IMR-90 (cell line): Measurements from ENCODE around the gene SMIM9. TPM values are rescaled to one million over a fixed set of nuclear protein-coding genes. Genes with fewer than 3 reads are reported as not detected.
A peak's percentile ranks its signal among the peaks of the same experiment; 100 is the strongest.

Source experiments
- ATAC-seq: fragments of 200-7000 bp; cut with Tn5 transposase; 2 replicates; pipeline ENCODE4 v1.9.1; 2020; ENCODE audit warnings: low read depth, mild to moderate bottlenecking, moderate library complexity
- BruUV-seq: library from RNA; stranded (reverse); fragments of 400-500 nt; replicated peaks from 2 replicates; lab custom pipeline; 2021; lab: Mats Ljungman, UMichigan
- CTCF ChIA-PET: fragments of 300-600 bp; formaldehyde crosslinking; extraction: SDS; loops from one replicate; lab custom pipeline; 2021; ENCODE audit warnings: antibody characterized with exemption; lab: Yijun Ruan, JAX
- POLR2A ChIA-PET: fragments of 300-600 bp; sonication (Branson Sonifier 250); formaldehyde crosslinking; loops from one replicate; lab custom pipeline; 2022; ENCODE audit warnings: antibody characterized with exemption; ENCODE audit not compliant: unreplicated experiment; lab: Charles Lee
- DNase-seq: peaks from one replicate; pipeline ENCODE4 v3.0.0; 2013
- H2AFZ ChIP-seq: replicated peaks from 2 replicates; pipeline ENCODE3; 2013; ENCODE audit warnings: low read length, mild to moderate bottlenecking; ENCODE audit not compliant: poor library complexity
- H2AK5ac ChIP-seq: 2 replicates; pipeline ENCODE4 v1.6.1; 2013; ENCODE audit warnings: low read depth, low read length, inconsistent platforms
- H2AK9ac ChIP-seq: replicated peaks from 2 replicates; pipeline ENCODE3; 2013; ENCODE audit warnings: mild to moderate bottlenecking, low read depth, low read length, moderate library complexity; ENCODE audit not compliant: poor library complexity
- H2BK120ac ChIP-seq: 2 replicates; pipeline ENCODE4 v1.6.1; 2013; ENCODE audit warnings: low read depth, low read length, inconsistent platforms
- H2BK15ac ChIP-seq: 3 replicates; pipeline ENCODE4 v1.6.1; 2013; ENCODE audit warnings: low read depth, low read length, inconsistent platforms
- H2BK20ac ChIP-seq: 2 replicates; pipeline ENCODE4 v1.6.1; 2013; ENCODE audit warnings: low read depth, mild to moderate bottlenecking, inconsistent platforms, low read length, moderate library complexity
- H2BK5ac ChIP-seq: 2 replicates; pipeline ENCODE4 v1.6.1; 2013; ENCODE audit warnings: mild to moderate bottlenecking, low read depth, low read length, inconsistent platforms; ENCODE audit not compliant: poor library complexity, severe bottlenecking
- H3K14ac ChIP-seq: replicated peaks from 2 replicates; pipeline ENCODE4 v1.6.1; 2013; ENCODE audit warnings: low read depth, low read length, inconsistent platforms
- H3K18ac ChIP-seq: 2 replicates; pipeline ENCODE4 v1.6.1; 2013; ENCODE audit warnings: low read depth, low read length, control low read depth
- H3K23ac ChIP-seq: 2 replicates; pipeline ENCODE4 v1.6.1; 2013; ENCODE audit warnings: low read depth, low read length, inconsistent platforms
- H3K27ac ChIP-seq: 2 replicates; pipeline ENCODE4 v1.5.1; 2013; ENCODE audit warnings: mild to moderate bottlenecking, control low read depth, low read length; ENCODE audit not compliant: insufficient read depth
- H3K27me3 ChIP-seq: 2 replicates; pipeline ENCODE4 v1.6.1; 2013; ENCODE audit warnings: low read length; ENCODE audit not compliant: control insufficient read depth, insufficient read depth
- H3K36me3 ChIP-seq: 2 replicates; pipeline ENCODE4 v1.6.1; 2013; ENCODE audit warnings: low read length, mixed read lengths; ENCODE audit not compliant: control insufficient read depth, insufficient read depth
- H3K4ac ChIP-seq: 2 replicates; pipeline ENCODE4 v1.6.1; 2013; ENCODE audit warnings: low read depth, low read length, inconsistent platforms
- H3K4me1 ChIP-seq: 2 replicates; pipeline ENCODE4 v1.6.1; 2013; ENCODE audit warnings: low read length, mixed read lengths; ENCODE audit not compliant: control insufficient read depth, insufficient read depth
- H3K4me2 ChIP-seq: 2 replicates; pipeline ENCODE4 v1.6.1; 2013; ENCODE audit warnings: low read depth, mild to moderate bottlenecking, control low read depth, low read length, moderate library complexity
- H3K4me3 ChIP-seq: 2 replicates; pipeline ENCODE4 v1.5.1; 2013; ENCODE audit warnings: low read depth, mild to moderate bottlenecking, control low read depth, low read length, moderate library complexity; ENCODE audit not compliant: insufficient read depth
- H3K56ac ChIP-seq: 2 replicates; pipeline ENCODE4 v1.6.1; 2013; ENCODE audit warnings: low read length, inconsistent platforms; ENCODE audit not compliant: insufficient read depth; ENCODE audit errors: extremely low read depth
- H3K79me1 ChIP-seq, 2 experiments: 2 replicates each; pipeline ENCODE4 v1.6.1; 2013; ENCODE audit warnings: low read length in 2 of 2, inconsistent platforms in 1 of 2, low read depth in 1 of 2
- H3K9ac ChIP-seq: 2 replicates; pipeline ENCODE4 v1.6.1; 2013; ENCODE audit warnings: low read depth, low read length, control low read depth
- H3K9me1 ChIP-seq: 2 replicates; pipeline ENCODE4 v1.6.1; 2013; ENCODE audit warnings: low read length, inconsistent platforms; ENCODE audit not compliant: insufficient read depth
- H3K9me3 ChIP-seq: 2 replicates; pipeline ENCODE4 v1.6.1; 2013; ENCODE audit warnings: low read length; ENCODE audit not compliant: control insufficient read depth, insufficient read depth
- H4K20me1 ChIP-seq: 2 replicates; pipeline ENCODE4 v1.6.1; 2013; ENCODE audit warnings: low read length, inconsistent platforms; ENCODE audit not compliant: insufficient read depth
- H4K5ac ChIP-seq: 2 replicates; pipeline ENCODE4 v1.6.1; 2013; ENCODE audit warnings: mild to moderate bottlenecking, low read depth, low read length, control low read depth
- H4K8ac ChIP-seq, 2 experiments: 2 replicates each; pipeline ENCODE4 v1.6.1; 2013; ENCODE audit warnings: low read depth in 2 of 2, low read length in 2 of 2, control low read depth in 1 of 2, inconsistent platforms in 1 of 2
- H4K91ac ChIP-seq: 2 replicates; pipeline ENCODE4 v1.6.1; 2013; ENCODE audit warnings: low read depth, low read length, inconsistent platforms; ENCODE audit not compliant: insufficient read depth
- BHLHE40 ChIP-seq: fragments of 150-350 bp; IDR thresholded peaks from 2 replicates; pipeline ENCODE4 v1.6.1; 2016; ENCODE audit warnings: mild to moderate bottlenecking, low read depth, low read length
- CEBPB ChIP-seq: IDR thresholded peaks from 2 replicates; pipeline ENCODE4 v1.6.1; 2012; ENCODE audit warnings: low read depth, low read length, improper control_type of control experiment
- CHD1 ChIP-seq: IDR thresholded peaks from 2 replicates; pipeline ENCODE4 v1.6.1; 2012; ENCODE audit warnings: low read depth, low read length, improper control_type of control experiment
- FOS ChIP-seq: fragments of 150-350 bp; IDR thresholded peaks from 2 replicates; pipeline ENCODE4 v1.6.1; 2016; ENCODE audit warnings: low read depth, low read length
- MAFK ChIP-seq: IDR thresholded peaks from 2 replicates; pipeline ENCODE4 v1.6.1; 2012; ENCODE audit warnings: low read depth, low read length, improper control_type of control experiment
- MAZ ChIP-seq: IDR thresholded peaks from 2 replicates; pipeline ENCODE4 v1.6.1; 2012; ENCODE audit warnings: low read depth, mild to moderate bottlenecking, low read length, improper control_type of control experiment, moderate library complexity, borderline replicate concordance
- MXI1 ChIP-seq: IDR thresholded peaks from 2 replicates; pipeline ENCODE4 v1.6.1; 2012; ENCODE audit warnings: low read depth, mild to moderate bottlenecking, low read length, moderate library complexity, borderline replicate concordance
- NFE2L2 ChIP-seq: fragments of 150-350 bp; IDR thresholded peaks from 2 replicates; pipeline ENCODE4 v1.6.1; 2016; ENCODE audit warnings: low read depth, mild to moderate bottlenecking, low read length
- POLR2A ChIP-seq: IDR thresholded peaks from 2 replicates; pipeline ENCODE4 v1.6.1; 2012; ENCODE audit warnings: mild to moderate bottlenecking, low read depth, low read length
- RAD21 ChIP-seq: IDR thresholded peaks from 2 replicates; pipeline ENCODE4 v1.6.1; 2012; ENCODE audit warnings: low read length, improper control_type of control experiment
- RCOR1 ChIP-seq: IDR thresholded peaks from 2 replicates; pipeline ENCODE4 v1.6.1; 2012; ENCODE audit warnings: mild to moderate bottlenecking, low read length, improper control_type of control experiment; ENCODE audit not compliant: insufficient replicate concordance
- WGBS, 2 experiments: methylation state at CpG; one replicate each; pipeline versions ENCODE4 v1.1.5 to v1.1.7; 2013; ENCODE audit warnings: missing lambda C conversion rate in 2 of 2; ENCODE audit not compliant: insufficient read length in 1 of 2; ENCODE audit errors: extremely low coverage in 2 of 2; 5-methylcytosine and 5-hydroxymethylcytosine counted together
- dilution Hi-C: fragments of 300-500 bp; cut with HindIII; formaldehyde crosslinking; loops from one replicate; pipeline ENCODE4 v1.14.3; 2018; ENCODE audit warnings: low sequenced_read_pairs; ENCODE audit not compliant: unreplicated experiment
- in situ Hi-C: fragments of 300-500 bp; cut with MboI; formaldehyde crosslinking; loops from 3 replicates; pipeline ENCODE4 v1.14.3; 2019; ENCODE audit warnings: low sequenced_read_pairs, inconsistent platforms, mixed read lengths
- intact Hi-C: fragments of 100-400 bp; cut with micrococcal nuclease; formaldehyde crosslinking; loops from 2 replicates; pipeline ENCODE4 v1.10.0; 2022
- polyA plus RNA-seq, 3 experiments: library from polyadenylated mRNA; depleted of rRNA; stranded (reverse); fragments of >200 nt; gene quantifications; 2 replicates each; pipeline ENCODE4 v1.2.3, GENCODE V29; 2012; ENCODE audit warnings: low replicate concordance in 1 of 3
- total RNA-seq: library from RNA; depleted of rRNA; stranded (reverse); fragments of >200 nt; gene quantifications from 2 replicates; pipeline ENCODE4 v1.2.3, GENCODE V29; 2012
- TF ChIP-seq, protein P1 (sequence below): fragments of 150-350 bp; IDR thresholded peaks from 2 replicates; pipeline ENCODE4 v1.6.1; 2017; ENCODE audit warnings: mild to moderate bottlenecking, antibody characterized with exemption, low read length, low read depth
- TF ChIP-seq, protein P2 (sequence below): fragments of 150-350 bp; IDR thresholded peaks from 2 replicates; pipeline ENCODE4 v1.6.1; 2016; ENCODE audit warnings: low read depth, mild to moderate bottlenecking, low read length, moderate library complexity, borderline replicate concordance

The SMIM9 gene
- total and polyA plus RNA-seq, 2 of the 4 experiments (the other 2 are of a cell fraction): not detected

DNA sequence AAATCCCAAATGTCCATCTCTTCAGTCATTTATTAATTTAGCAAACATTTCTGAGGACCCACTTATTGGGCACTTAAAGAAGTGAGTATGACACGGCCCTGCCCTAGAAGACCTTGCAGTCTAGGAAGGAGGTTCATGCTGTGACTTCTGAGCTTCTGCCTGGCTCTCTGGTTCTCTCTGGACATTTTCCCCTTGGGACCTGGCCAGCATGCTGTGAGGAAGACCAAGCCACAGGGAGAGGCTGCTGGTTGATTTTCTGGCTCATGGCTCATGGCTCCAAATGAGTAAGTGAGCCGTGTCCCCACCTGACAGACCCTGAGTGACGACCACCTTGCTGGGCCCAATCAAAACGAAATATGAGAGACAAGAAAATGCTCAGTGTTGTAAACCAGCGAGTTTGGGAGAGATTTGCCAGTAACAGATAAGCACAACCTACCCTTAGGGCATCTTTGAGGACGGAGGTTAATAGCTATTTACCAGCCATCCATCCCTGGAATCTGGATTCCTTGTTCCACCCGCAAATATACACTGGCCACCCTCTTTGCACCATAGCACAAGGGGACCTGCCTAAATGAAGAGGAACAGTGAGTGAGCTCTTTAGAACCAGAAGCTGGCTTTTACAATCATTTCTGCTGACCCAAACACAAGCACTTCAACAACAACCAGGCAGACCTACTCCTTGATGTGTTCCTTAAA is 30.1 kb downstream of the SMIM9 start:
- H2AFZ ChIP-seq: peak overlapping the region; percentile 84
- H2AK5ac ChIP-seq: no peak overlapping the region
- no peak overlapping the region for H2BK15ac ChIP-seq
- 20% methylated on average over 2 of the region's 7 CpGs; no CpG with 5 or more reads in 1 of the 2 experiments for WGBS, 2 experiments
- H3K27me3 ChIP-seq: no peaks in the 10 kb centered on the region
- intact Hi-C loops (no loop called here), in situ Hi-C loops (no loop called here), dilution Hi-C loops (no loop called here)
- H4K8ac ChIP-seq: no peak overlapping the region; a peak in 1 of 4 replicates
- no peak overlapping the region for H2AK9ac ChIP-seq
- peaks cover 16% of the 10 kb centered on the region for H3K4me1 ChIP-seq
- peak overlapping the region; percentile 17 for H2BK5ac ChIP-seq
- peak overlapping the region; percentile 91 for H3K4me2 ChIP-seq
- H3K56ac ChIP-seq: no peak overlapping the region
- peak overlapping the region; percentile 56; the same call in 1 of the 2 replicates for H3K23ac ChIP-seq
- H4K20me1 ChIP-seq: no peaks in the 10 kb centered on the region
- H2BK20ac ChIP-seq: no peak overlapping the region
- no peak overlapping the region for H3K14ac ChIP-seq
- H3K9me1 ChIP-seq: peaks cover 6% of the 10 kb centered on the region
- no peak for ATAC-seq
- H3K9ac ChIP-seq: peak overlapping the region; percentile 49
- no peak overlapping the region for H3K27ac ChIP-seq
- H3K9me3 ChIP-seq: no peaks in the 10 kb centered on the region
- peak overlapping the region; percentile 89 for H3K4me3 ChIP-seq
- H3K4ac ChIP-seq: peak overlapping the region; percentile 25; the same call in 1 of the 2 replicates
- no TSS peak for BruUV-seq
- H2BK120ac ChIP-seq: no peak overlapping the region
- no peak overlapping the region for H4K91ac ChIP-seq
- peak overlapping the region; percentile 50; the same call in 1 of the 2 replicates for H3K18ac ChIP-seq
- no peak for TF ChIP-seq MXI1
- TF ChIP-seq, protein P1, sequence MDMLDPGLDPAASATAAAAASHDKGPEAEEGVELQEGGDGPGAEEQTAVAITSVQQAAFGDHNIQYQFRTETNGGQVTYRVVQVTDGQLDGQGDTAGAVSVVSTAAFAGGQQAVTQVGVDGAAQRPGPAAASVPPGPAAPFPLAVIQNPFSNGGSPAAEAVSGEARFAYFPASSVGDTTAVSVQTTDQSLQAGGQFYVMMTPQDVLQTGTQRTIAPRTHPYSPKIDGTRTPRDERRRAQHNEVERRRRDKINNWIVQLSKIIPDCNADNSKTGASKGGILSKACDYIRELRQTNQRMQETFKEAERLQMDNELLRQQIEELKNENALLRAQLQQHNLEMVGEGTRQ: no peak
- no peak for TF ChIP-seq CEBPB
- no peak for TF ChIP-seq FOS
- TF ChIP-seq CHD1: no peak
- TF ChIP-seq POLR2A: no peak
- TF ChIP-seq RAD21: no peak
- TF ChIP-seq MAFK: no peak
- TF ChIP-seq, protein P2, sequence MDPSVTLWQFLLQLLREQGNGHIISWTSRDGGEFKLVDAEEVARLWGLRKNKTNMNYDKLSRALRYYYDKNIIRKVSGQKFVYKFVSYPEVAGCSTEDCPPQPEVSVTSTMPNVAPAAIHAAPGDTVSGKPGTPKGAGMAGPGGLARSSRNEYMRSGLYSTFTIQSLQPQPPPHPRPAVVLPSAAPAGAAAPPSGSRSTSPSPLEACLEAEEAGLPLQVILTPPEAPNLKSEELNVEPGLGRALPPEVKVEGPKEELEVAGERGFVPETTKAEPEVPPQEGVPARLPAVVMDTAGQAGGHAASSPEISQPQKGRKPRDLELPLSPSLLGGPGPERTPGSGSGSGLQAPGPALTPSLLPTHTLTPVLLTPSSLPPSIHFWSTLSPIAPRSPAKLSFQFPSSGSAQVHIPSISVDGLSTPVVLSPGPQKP: no peak
- no peak for TF ChIP-seq RCOR1
- TF ChIP-seq MAZ: no peak
- TF ChIP-seq NFE2L2: no peak
- TF ChIP-seq BHLHE40: no peak
- H4K5ac ChIP-seq: peak overlapping the region; percentile 23; the same call in 1 of the 2 replicates
- POLR2A ChIA-PET: interaction anchor here (0.6 kb wide), 1 partner anchor 41 kb away, joined by 6 read pairs; no protein-coding TSS in a partner anchor
- no peaks in the 10 kb centered on the region for H3K36me3 ChIP-seq
- no peak for DNase-seq
- H3K79me1 ChIP-seq: peaks cover 23 to 24% of the 10 kb centered on the region in 2 experiments
- CTCF ChIA-PET: interaction anchor here (0.7 kb wide), 1 partner anchor 18 kb away, joined by 4 read pairs; no protein-coding TSS in a partner anchor
